Measurements from ENCODE around the gene KIAA0586.

KIAA0586 gene

DNA sequence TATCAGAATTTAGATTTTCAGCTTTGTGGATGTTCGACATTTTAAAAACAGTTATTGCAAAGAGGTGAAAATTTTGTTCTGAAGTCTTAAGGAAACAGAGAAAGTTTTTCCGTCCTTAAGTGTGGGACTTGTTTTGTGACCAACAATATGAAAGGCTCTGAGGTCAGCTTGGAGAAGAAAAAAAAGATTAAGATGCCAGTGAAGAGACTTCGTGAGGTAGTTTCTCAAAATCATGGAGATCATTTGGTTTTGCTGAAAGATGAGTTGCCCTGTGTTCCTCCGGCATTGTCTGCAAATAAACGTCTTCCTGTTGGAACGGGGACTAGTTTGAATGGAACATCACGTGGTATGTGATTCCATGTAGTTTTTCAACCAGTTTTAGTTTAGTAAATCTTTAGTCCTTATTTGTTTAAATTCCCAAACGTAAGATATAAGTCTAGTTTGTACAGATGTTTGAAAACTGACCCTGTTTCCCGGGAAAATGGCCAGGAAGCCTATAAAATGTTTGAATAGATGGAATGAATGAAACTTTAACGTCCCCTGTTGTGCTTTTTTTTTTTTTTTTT is 682 bp downstream of the KIAA0586 start:
- TF ChIP-seq, protein P1, sequence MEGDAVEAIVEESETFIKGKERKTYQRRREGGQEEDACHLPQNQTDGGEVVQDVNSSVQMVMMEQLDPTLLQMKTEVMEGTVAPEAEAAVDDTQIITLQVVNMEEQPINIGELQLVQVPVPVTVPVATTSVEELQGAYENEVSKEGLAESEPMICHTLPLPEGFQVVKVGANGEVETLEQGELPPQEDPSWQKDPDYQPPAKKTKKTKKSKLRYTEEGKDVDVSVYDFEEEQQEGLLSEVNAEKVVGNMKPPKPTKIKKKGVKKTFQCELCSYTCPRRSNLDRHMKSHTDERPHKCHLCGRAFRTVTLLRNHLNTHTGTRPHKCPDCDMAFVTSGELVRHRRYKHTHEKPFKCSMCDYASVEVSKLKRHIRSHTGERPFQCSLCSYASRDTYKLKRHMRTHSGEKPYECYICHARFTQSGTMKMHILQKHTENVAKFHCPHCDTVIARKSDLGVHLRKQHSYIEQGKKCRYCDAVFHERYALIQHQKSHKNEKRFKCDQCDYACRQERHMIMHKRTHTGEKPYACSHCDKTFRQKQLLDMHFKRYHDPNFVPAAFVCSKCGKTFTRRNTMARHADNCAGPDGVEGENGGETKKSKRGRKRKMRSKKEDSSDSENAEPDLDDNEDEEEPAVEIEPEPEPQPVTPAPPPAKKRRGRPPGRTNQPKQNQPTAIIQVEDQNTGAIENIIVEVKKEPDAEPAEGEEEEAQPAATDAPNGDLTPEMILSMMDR (IDR thresholded peaks at IDR 0.05; ENCODE audit: borderline replicate concordance, insufficient read depth, low read depth, low read length): no peak
- H3K4me3 ChIP-seq (ENCODE audit: low read depth, low read length): peak overlapping the region; percentile 65

DNA sequence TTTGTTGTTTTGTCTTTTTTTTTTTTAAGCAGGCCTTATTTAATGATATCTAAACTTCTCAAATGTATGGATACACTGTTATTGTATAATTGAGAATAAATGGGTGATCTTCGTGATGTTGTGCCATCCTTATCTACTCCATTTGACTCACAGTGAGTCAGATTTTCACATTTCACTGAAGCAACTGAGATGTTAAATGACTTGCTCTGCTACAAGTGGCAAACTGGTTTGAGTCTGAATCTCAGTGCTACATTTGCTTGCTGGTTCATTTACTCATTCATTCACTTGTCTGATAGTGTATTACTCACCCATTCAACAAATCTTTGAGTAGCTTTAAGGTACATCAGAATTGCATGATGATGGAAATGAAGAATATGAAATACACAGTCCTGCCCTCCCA is 2.6 kb downstream of the KIAA0586 start:
- H3K4me3 ChIP-seq (ENCODE audit: low read depth, low read length): no peak overlapping the region
- TF ChIP-seq, protein P1 (IDR thresholded peaks at IDR 0.05; ENCODE audit: borderline replicate concordance, insufficient read depth, low read depth, low read length): no peak

DNA sequence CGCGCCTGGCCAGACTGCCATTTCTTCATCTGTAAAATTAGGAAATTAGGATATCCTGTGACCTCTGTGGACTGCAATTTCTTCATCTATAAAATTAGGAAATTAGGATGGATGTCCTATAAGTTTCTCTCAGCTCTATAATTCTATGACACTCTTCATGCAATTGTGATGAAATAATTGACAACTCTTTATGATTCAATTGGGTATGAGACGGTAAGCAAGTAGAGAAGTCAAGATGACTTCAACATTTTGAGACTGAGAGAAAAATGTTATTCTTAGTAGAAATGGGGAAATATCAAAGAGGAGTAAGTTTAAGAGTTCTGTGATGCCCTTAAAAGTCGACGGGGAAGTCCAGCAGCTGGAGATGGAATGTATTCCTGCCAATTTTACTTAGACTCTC is 12.0 kb downstream of the KIAA0586 start:
- H3K4me3 ChIP-seq (ENCODE audit: low read depth, low read length): no peak overlapping the region
- TF ChIP-seq, protein P1 (IDR thresholded peaks at IDR 0.05; ENCODE audit: borderline replicate concordance, insufficient read depth, low read depth, low read length): no peak

DNA sequence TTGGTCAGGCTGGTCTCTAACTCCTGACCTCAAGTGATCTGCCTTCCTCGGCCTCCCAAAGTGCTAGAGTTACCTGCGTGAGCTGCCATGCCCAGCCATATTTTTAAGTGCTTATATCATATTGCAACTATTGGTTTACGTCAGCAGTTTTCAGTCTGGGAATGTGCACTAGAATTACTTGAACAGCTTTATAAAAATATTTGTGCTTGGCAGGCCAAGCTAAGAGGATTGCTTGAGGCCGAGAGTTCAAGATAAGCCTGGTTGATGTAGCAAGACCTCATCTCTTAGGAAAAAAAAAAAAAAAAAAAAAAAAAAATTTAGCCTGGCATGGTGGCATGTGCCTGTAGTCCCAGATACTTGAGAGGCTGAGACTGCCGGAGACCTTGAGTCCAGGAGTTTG is 17.1 kb downstream of the KIAA0586 start:
- no peak overlapping the region for H3K4me3 ChIP-seq (ENCODE audit: low read depth, low read length)
- TF ChIP-seq, protein P1 (IDR thresholded peaks at IDR 0.05; ENCODE audit: borderline replicate concordance, insufficient read depth, low read depth, low read length): no peak

DNA sequence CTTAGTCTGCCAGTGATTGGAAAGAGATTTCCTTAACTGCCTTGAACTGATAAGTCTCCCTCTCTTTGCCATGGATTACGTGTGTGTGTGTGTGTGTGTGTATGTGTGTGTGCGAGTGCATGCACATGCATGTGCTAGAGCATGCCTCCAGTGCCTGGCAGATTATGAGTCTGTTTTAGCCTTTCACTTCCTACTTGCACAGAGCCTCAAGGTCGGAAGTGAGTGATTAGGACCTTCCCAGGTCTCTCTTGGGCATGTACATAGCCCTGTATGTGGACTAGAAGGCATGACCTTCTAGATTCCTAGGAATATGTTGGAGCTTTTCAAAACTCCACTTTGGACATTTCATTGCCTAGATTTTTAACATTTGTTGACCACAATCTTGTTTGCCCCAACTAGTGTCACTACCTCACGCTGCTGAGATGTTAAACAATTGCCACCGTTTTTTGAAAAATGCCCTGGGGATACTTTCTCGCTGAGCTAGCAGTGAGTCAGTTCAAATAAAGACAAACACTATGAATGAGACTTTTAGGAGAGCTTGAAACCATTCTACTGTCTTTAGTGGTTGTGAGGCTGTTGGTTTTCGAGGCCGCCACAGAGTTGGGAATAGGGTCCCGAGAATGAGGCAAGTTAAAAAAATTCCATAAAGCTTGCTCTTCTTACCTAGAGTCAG is 28.2 kb downstream of the KIAA0586 start:
- H3K4me3 ChIP-seq (ENCODE audit: low read depth, low read length): no peak overlapping the region
- TF ChIP-seq, protein P1 (IDR thresholded peaks at IDR 0.05; ENCODE audit: borderline replicate concordance, insufficient read depth, low read depth, low read length): no peak

DNA sequence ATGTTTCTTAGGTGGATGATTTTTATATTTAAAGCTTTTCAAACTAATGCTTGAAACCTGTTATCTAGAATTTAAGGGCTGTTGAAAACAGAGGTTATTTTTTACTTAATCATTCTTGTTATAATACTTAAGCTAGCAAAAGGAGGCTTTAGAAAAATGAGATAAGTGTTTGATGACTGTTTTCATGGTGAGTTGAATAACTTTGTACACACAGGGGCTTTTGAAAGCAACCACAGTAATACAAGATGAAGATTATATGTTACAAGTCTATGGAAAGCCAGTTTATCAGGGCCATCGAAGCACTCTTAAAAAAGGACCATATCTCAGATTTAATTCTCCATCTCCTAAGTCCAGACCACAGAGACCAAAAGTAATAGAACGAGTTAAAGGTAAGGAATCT is 33.3 kb downstream of the KIAA0586 start:
- TF ChIP-seq, protein P1 (IDR thresholded peaks at IDR 0.05; ENCODE audit: borderline replicate concordance, insufficient read depth, low read depth, low read length): no peak
- no peak overlapping the region for H3K4me3 ChIP-seq (ENCODE audit: low read depth, low read length)

DNA sequence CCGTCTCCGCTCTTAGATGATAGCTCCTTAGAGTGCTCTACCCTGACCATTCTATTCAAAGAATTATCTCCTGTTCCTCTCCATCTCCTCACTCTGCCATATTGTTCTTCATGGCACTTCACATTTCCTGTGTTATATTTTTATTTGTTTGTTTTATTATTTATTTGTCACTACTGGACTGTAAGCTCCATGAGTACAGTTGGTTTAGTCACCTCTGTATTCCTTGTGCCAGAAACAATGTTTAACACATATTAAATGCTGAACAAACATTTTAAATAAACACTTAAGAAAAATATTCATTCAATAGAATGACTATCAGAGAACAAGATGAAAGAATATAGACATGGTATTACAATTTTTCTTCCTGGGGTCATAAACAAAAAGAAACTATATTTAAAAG is 35.6 kb downstream of the KIAA0586 start:
- H3K4me3 ChIP-seq (ENCODE audit: low read depth, low read length): no peak overlapping the region
- TF ChIP-seq, protein P1 (IDR thresholded peaks at IDR 0.05; ENCODE audit: borderline replicate concordance, insufficient read depth, low read depth, low read length): no peak
